GM12892 (cell line): ENCODE results near the gene CNIH3.

Experiments used
- POLR2A ChIP-seq: IDR thresholded peaks from 2 replicates; pipeline ENCODE4 v1.6.1; 2011; ENCODE audit warnings: low read depth, low read length, control low read depth
- POLR2AphosphoS5 ChIP-seq: IDR thresholded peaks from 2 replicates; pipeline ENCODE4 v1.6.1; 2011; ENCODE audit warnings: low read depth, low read length, control low read depth
- TAF1 ChIP-seq: IDR thresholded peaks from 2 replicates; pipeline ENCODE4 v1.6.1; 2011; ENCODE audit warnings: low read depth, mild to moderate bottlenecking, control low read depth, low read length, borderline replicate concordance

GRCh38 chr1:224640018-224640417 is 23.9 kb downstream of the CNIH3 start:
- no peak for TF ChIP-seq TAF1
- TF ChIP-seq POLR2AphosphoS5: no peak
- TF ChIP-seq POLR2A: no peak
